Lung (tissue), 12 donors: ENCODE measurements around the gene CCNG2. TPM values are rescaled to one million over a fixed set of nuclear protein-coding genes. Genes with fewer than 3 reads are reported as not detected.

Experiments used
- ATAC-seq: fragments of 200-7000 bp; cut with Tn5 transposase; one replicate; pipeline ENCODE4 v1.9.1; 2020; ENCODE audit warnings: moderate number of reproducible peaks; ENCODE audit not compliant: insufficient read depth, low FRiP score
- DNase-seq, 3 donors: peaks; one replicate each; pipeline ENCODE4 v3.0.0-alpha.2; 2013 to 2017
- H3K27ac ChIP-seq, 2 donors: one replicate each; pipeline ENCODE4 v1.5.1; 2013; ENCODE audit warnings: mild to moderate bottlenecking in 2 of 2, moderate library complexity in 2 of 2, control low read depth in 1 of 2, inconsistent platforms in 1 of 2, low read depth in 1 of 2, low read length in 1 of 2
- H3K27me3 ChIP-seq, 3 donors: one replicate each; pipeline ENCODE4 v1.5.1; 2013; ENCODE audit warnings: low read length in 2 of 3; ENCODE audit not compliant: control insufficient read depth in 3 of 3, insufficient read depth in 3 of 3
- H3K36me3 ChIP-seq, 4 donors: one replicate each; pipeline ENCODE4 v1.5.1; 2013; ENCODE audit warnings: low read length in 4 of 4, mild to moderate bottlenecking in 1 of 4, moderate library complexity in 1 of 4; ENCODE audit not compliant: control insufficient read depth in 4 of 4, insufficient read depth in 4 of 4
- H3K4me1 ChIP-seq, 5 donors: one replicate each; pipeline ENCODE4 v1.5.1; 2013; ENCODE audit warnings: low read length in 5 of 5, mild to moderate bottlenecking in 2 of 5, moderate library complexity in 1 of 5; ENCODE audit not compliant: control insufficient read depth in 5 of 5, insufficient read depth in 5 of 5
- H3K4me3 ChIP-seq: one replicate; pipeline ENCODE4 v1.5.1; 2013; ENCODE audit warnings: mild to moderate bottlenecking, control low read depth, moderate library complexity
- H3K9ac ChIP-seq, 2 donors: one replicate each; pipeline ENCODE4 v1.5.1; 2013; ENCODE audit warnings: low read length in 2 of 2, control low read depth in 1 of 2; ENCODE audit not compliant: insufficient read depth in 1 of 2
- H3K9me3 ChIP-seq, 4 donors: one replicate each; pipeline ENCODE4 v1.5.1; 2013; ENCODE audit warnings: low read length in 3 of 4, mild to moderate bottlenecking in 1 of 4, moderate library complexity in 1 of 4; ENCODE audit not compliant: control insufficient read depth in 4 of 4, insufficient read depth in 3 of 4
- WGBS, 2 donors: extraction: QIAGEN DNeasy Blood & Tissue Kit; methylation state at CpG; one replicate each; pipeline ENCODE4 v1.1.7; 2013; 5-methylcytosine and 5-hydroxymethylcytosine counted together
- polyA plus RNA-seq, 2 donors: library from polyadenylated mRNA; stranded (reverse); fragments of 200-250 nt; gene quantifications; one replicate each; pipeline ENCODE4 v1.2.1, GENCODE V29; 2013
- total RNA-seq, 2 donors: library from RNA; depleted of rRNA in 1 of 2; stranded (reverse); fragments of >200 nt in 1 of 2; gene quantifications; one replicate each; pipeline ENCODE4 v1.2.1, GENCODE V29; 2014 to 2021
- TF ChIP-seq, protein P1 (sequence below): IDR thresholded peaks from 2 replicates; pipeline ENCODE4 v1.5.1; 2012; ENCODE audit warnings: mild to moderate bottlenecking; ENCODE audit errors: control extremely low read depth, extremely low read depth
- donor health status: control.
- donor health status: control.
- donor health status: Bipolar disorder and iron deficiency.
- donor health status: healthy.
- donor health status: DM: yes; HTN: yes; CAD: no.

Gene CCNG2
- total and polyA plus RNA-seq, 4 donors, result 9.6 to 92.7 (median 25.8) TPM

- ATAC-seq, result no peak
- 43 to 59% methylated on average over 3 of the region's 3 CpGs for WGBS, 2 donors
- no peaks in the 10 kb centered on the region for H3K27me3 ChIP-seq
- H3K36me3 ChIP-seq, result no peaks in the 10 kb centered on the region
- TF ChIP-seq, protein P1, sequence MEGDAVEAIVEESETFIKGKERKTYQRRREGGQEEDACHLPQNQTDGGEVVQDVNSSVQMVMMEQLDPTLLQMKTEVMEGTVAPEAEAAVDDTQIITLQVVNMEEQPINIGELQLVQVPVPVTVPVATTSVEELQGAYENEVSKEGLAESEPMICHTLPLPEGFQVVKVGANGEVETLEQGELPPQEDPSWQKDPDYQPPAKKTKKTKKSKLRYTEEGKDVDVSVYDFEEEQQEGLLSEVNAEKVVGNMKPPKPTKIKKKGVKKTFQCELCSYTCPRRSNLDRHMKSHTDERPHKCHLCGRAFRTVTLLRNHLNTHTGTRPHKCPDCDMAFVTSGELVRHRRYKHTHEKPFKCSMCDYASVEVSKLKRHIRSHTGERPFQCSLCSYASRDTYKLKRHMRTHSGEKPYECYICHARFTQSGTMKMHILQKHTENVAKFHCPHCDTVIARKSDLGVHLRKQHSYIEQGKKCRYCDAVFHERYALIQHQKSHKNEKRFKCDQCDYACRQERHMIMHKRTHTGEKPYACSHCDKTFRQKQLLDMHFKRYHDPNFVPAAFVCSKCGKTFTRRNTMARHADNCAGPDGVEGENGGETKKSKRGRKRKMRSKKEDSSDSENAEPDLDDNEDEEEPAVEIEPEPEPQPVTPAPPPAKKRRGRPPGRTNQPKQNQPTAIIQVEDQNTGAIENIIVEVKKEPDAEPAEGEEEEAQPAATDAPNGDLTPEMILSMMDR, result no peak
- H3K9me3 ChIP-seq, result no peaks in the 10 kb centered on the region
- no peak for DNase-seq
- no peak overlapping the region for H3K9ac ChIP-seq
- no peak overlapping the region for H3K27ac ChIP-seq
- H3K4me3 ChIP-seq, result no peak overlapping the region
- H3K4me1 ChIP-seq, result peaks cover 0 to 14% (median 0%) of the 10 kb centered on the region in 5 donors
Observed at GRCh38 chr4:77146186-77147078, 10.6 kb upstream of the CCNG2 start.

GRCh38 chr4:77147079-77147782, 9.8 kb upstream of the CCNG2 start:
- no peak for DNase-seq
- no peak overlapping the region for H3K9ac ChIP-seq
- ATAC-seq, result no peak
- no peaks in the 10 kb centered on the region for H3K27me3 ChIP-seq
- no peak overlapping the region for H3K4me3 ChIP-seq
- no peak overlapping the region for H3K27ac ChIP-seq
- peaks cover 0 to 18% (median 0%) of the 10 kb centered on the region in 5 donors for H3K4me1 ChIP-seq
- H3K9me3 ChIP-seq, result no peaks in the 10 kb centered on the region
- no peaks in the 10 kb centered on the region for H3K36me3 ChIP-seq
- TF ChIP-seq, protein P1, result no peak
- WGBS, 2 donors, result 90% methylated on average over 5 of the region's 5 CpGs

DNA sequence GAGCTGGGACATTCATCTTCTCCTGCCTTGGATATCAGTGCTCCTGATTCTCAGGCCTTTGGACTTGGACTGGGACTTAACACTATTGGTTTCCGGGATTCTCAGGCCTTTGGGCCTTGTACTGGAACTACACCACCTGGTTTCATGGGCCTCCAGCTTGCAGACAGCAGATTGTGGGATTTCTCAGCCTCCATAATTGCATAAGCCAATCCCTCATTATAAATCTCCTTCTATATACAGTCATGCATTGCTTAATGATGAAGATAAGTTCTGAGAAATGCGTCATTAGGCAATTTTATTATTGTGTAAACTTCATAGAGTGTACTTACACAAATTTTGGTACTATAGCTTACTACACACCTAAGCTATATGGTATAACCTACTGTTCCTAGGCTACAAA, 8.9 kb upstream of the CCNG2 start:
- DNase-seq (no peak), ATAC-seq (no peak)
- Histone ChIP-seq H3K9ac (no peak overlapping the region), H3K27ac (no peak overlapping the region), H3K9me3 (no peaks in the 10 kb centered on the region), H3K4me3 (no peak overlapping the region), H3K4me1 (peaks cover 0 to 25% (median 0%) of the 10 kb centered on the region in 5 donors), H3K27me3 (no peaks in the 10 kb centered on the region), H3K36me3 (no peaks in the 10 kb centered on the region)
- TF ChIP-seq, protein P1, result no peak
- 67 to 87% methylated on average over 2 of the region's 2 CpGs for WGBS, 2 donors
